GM23248 (cell line): ENCODE results near the gene CCM2. TPM values are rescaled to one million over a fixed set of nuclear protein-coding genes. Genes with fewer than 3 reads are reported as not detected.

Experiments used
- DNase-seq: peaks from one replicate; pipeline ENCODE4 v3.0.0-alpha.2; 2015
- H2AFZ ChIP-seq: fragments of 200-600 bp; sonication (generic); 2 replicates; pipeline ENCODE4 v1.6.1; 2016; ENCODE audit warnings: antibody characterized with exemption
- H3F3A ChIP-seq: fragments of 200-600 bp; sonication (generic); 2 replicates; pipeline ENCODE4 v1.6.1; 2016; ENCODE audit warnings: mild to moderate bottlenecking, antibody characterized with exemption, mixed run types; ENCODE audit not compliant: insufficient read depth
- H3K27ac ChIP-seq: fragments of 200-600 bp; sonication (generic); 2 replicates; pipeline ENCODE4 v1.5.1; 2016; ENCODE audit warnings: mild to moderate bottlenecking
- H3K27me3 ChIP-seq: fragments of 200-600 bp; sonication (generic); replicated peaks from 2 replicates; pipeline ENCODE4 v1.6.1; 2016; ENCODE audit warnings: mild to moderate bottlenecking; ENCODE audit not compliant: insufficient read depth
- H3K36me3 ChIP-seq: fragments of 200-600 bp; sonication (generic); 2 replicates; pipeline ENCODE4 v1.6.1; 2016; ENCODE audit warnings: low read depth, mild to moderate bottlenecking
- H3K4me1 ChIP-seq: fragments of 200-600 bp; sonication (generic); 2 replicates; pipeline ENCODE4 v1.6.1; 2016; ENCODE audit warnings: mild to moderate bottlenecking; ENCODE audit not compliant: insufficient read depth
- H3K4me2 ChIP-seq: fragments of 200-600 bp; sonication (generic); one replicate; pipeline ENCODE4 v1.6.1; 2016; ENCODE audit warnings: mild to moderate bottlenecking; ENCODE audit not compliant: unreplicated experiment
- H3K4me3 ChIP-seq: fragments of 200-600 bp; sonication (generic); 2 replicates; pipeline ENCODE4 v1.5.1; 2016; ENCODE audit warnings: mild to moderate bottlenecking
- H3K79me2 ChIP-seq: fragments of 200-600 bp; sonication (generic); 2 replicates; pipeline ENCODE4 v1.6.1; 2016; ENCODE audit warnings: mild to moderate bottlenecking; ENCODE audit not compliant: insufficient read depth
- H3K9ac ChIP-seq: fragments of 200-600 bp; sonication (generic); 2 replicates; pipeline ENCODE4 v1.6.1; 2016; ENCODE audit warnings: mild to moderate bottlenecking
- H3K9me2 ChIP-seq: fragments of 200-600 bp; sonication (generic); 2 replicates; pipeline ENCODE4 v1.6.1; 2016; ENCODE audit warnings: mixed run types, mild to moderate bottlenecking, moderate library complexity; ENCODE audit not compliant: insufficient read depth
- H3K9me3 ChIP-seq: fragments of 200-600 bp; sonication (generic); one replicate; pipeline ENCODE4 v1.6.1; 2017; ENCODE audit warnings: low read depth
- H4K20me1 ChIP-seq: fragments of 200-600 bp; sonication (generic); 2 replicates; pipeline ENCODE4 v1.6.0; 2016; ENCODE audit not compliant: insufficient read depth
- EZH2 ChIP-seq: fragments of 200-600 bp; sonication (generic); IDR thresholded peaks from 2 replicates; pipeline ENCODE4 v1.6.1; 2018; ENCODE audit warnings: antibody characterized with exemption, mild to moderate bottlenecking; ENCODE audit not compliant: insufficient read depth, poor library complexity, severe bottlenecking
- EZH2phosphoT487 ChIP-seq: fragments of 200-600 bp; sonication (generic); IDR thresholded peaks from 2 replicates; pipeline ENCODE4 v1.6.1; 2018; ENCODE audit warnings: antibody characterized with exemption, moderate library complexity, mild to moderate bottlenecking, low read depth; ENCODE audit not compliant: insufficient read depth
- WGBS, 2 experiments: methylation state at CpG; one replicate each; pipeline ENCODE4 v1.1.6; 2015 to 2017; ENCODE audit warnings: low lambda C conversion rate in 2 of 2, low coverage in 1 of 2; ENCODE audit errors: missing lambda C conversion rate in 2 of 2; 5-methylcytosine and 5-hydroxymethylcytosine counted together
- in situ Hi-C: fragments of 300-500 bp; cut with MboI; formaldehyde crosslinking; loops from 2 replicates; pipeline ENCODE4 v1.15.0; 2020
- polyA plus RNA-seq: library from polyadenylated mRNA; unstranded; fragments of >200 nt; fragmentation: Nextera tagmentation; extraction: Ambion mirVana; gene quantifications from 2 replicates; pipeline ENCODE4 v1.2.1, GENCODE V29; 2016
- total RNA-seq: library from RNA; depleted of rRNA; stranded (reverse); fragments of >200 nt; shearing (Covaris generic); gene quantifications from 2 replicates; pipeline ENCODE4 v1.2.3, GENCODE V29; 2014

Gene CCM2
- total and polyA plus RNA-seq, 2 experiments from 2014 or later: 63.8 to 69.3 TPM

DNA sequence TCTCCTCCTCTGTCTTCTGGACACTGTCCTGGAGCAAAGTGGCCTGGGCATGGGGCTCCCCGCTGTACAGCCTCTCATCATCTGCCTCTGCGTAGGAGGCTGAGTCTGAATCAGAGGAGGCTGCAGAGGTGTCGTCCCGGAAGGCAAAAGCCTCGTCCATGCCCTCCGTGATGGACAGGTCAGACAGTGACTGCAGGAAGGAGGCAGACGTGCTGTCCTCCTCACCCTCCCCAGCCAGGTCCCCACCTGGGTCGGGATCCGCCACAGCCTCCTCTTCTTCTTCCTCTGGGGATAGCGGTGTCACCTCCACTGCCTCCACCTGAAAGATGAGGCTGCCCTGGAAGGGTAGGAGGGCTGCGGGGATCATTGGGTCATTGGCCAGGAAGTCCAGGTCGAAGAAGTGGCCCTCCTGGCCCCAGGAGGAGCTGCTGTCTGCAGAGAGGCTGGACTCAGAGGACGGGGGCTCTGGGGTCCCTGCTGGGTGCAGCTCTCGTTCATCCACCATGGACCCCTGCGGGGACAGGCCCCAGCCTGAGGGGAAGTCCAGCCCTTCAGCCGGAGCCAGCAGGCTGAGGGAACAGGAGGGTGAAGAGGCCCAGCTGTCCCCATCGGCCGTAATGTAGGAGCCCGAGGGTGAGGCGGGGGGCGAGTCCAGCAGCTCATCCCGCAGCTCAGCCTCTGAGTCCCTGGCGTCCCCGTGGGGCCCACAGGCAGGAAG is 85.1 kb downstream of the CCM2 start:
- Histone ChIP-seq H3K9ac (no peak overlapping the region), H2AFZ (no peak overlapping the region), H4K20me1 (no peaks in the 10 kb centered on the region), H3K9me2 (no peaks in the 10 kb centered on the region), H3K9me3 (no peaks in the 10 kb centered on the region), H3K4me1 (no peaks in the 10 kb centered on the region), H3K4me2 (no peak overlapping the region), H3F3A (no peaks in the 10 kb centered on the region), H3K79me2 (no peaks in the 10 kb centered on the region), H3K4me3 (no peak overlapping the region), H3K27ac (no peak overlapping the region), H3K27me3 (no peaks in the 10 kb centered on the region), H3K36me3 (no peaks in the 10 kb centered on the region)
- TF ChIP-seq EZH2 (no peak), EZH2phosphoT487 (no peak)
- WGBS, 2 experiments: 79 to 80% methylated on average over 22 to 24 of the region's 24 CpGs
- DNase-seq: no peak
- in situ Hi-C loops: no loop called here

DNA sequence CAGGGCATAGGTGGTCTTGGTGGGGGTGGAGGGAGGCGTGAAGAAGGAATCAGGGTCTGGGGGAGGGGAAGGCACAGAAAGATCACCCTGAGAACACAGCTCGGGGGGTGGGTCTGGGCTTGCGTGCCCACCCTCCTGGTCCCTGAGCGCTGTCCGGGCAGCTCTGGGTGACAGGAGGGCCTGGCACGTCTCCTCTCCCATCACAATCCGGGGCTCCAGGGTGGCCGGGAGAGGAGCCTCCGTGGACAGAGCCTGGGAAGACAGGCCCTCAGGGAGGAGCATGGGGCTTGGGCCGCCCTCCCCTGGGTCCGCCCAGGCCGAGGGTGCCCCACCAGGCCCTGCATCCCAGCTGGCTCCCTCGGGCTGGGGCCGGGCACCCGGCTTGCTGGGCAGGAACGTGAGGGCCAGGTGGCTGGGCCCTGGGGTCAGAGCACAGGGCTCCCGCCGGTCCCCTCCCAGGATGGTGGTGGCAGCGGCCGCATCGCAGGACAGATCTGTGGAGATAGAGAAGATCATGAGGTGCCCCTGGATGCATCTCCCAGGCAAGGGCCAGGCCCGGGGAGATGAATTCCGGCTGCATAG is 85.7 kb downstream of the CCM2 start:
- H3K9me3 ChIP-seq: no peaks in the 10 kb centered on the region
- no peaks in the 10 kb centered on the region for H3K27me3 ChIP-seq
- H4K20me1 ChIP-seq: no peaks in the 10 kb centered on the region
- H3K4me1 ChIP-seq: no peaks in the 10 kb centered on the region
- H3F3A ChIP-seq: no peaks in the 10 kb centered on the region
- H3K4me3 ChIP-seq: no peak overlapping the region
- H3K9me2 ChIP-seq: no peaks in the 10 kb centered on the region
- no peak overlapping the region for H3K4me2 ChIP-seq
- DNase-seq: no peak
- H3K36me3 ChIP-seq: no peaks in the 10 kb centered on the region
- in situ Hi-C loops: no loop called here
- no peaks in the 10 kb centered on the region for H3K79me2 ChIP-seq
- no peak overlapping the region for H3K9ac ChIP-seq
- no peak overlapping the region for H2AFZ ChIP-seq
- 82 to 85% methylated on average over 17 to 22 of the region's 23 CpGs for WGBS, 2 experiments
- H3K27ac ChIP-seq: no peak overlapping the region
- no peak for TF ChIP-seq EZH2
- no peak for TF ChIP-seq EZH2phosphoT487

DNA sequence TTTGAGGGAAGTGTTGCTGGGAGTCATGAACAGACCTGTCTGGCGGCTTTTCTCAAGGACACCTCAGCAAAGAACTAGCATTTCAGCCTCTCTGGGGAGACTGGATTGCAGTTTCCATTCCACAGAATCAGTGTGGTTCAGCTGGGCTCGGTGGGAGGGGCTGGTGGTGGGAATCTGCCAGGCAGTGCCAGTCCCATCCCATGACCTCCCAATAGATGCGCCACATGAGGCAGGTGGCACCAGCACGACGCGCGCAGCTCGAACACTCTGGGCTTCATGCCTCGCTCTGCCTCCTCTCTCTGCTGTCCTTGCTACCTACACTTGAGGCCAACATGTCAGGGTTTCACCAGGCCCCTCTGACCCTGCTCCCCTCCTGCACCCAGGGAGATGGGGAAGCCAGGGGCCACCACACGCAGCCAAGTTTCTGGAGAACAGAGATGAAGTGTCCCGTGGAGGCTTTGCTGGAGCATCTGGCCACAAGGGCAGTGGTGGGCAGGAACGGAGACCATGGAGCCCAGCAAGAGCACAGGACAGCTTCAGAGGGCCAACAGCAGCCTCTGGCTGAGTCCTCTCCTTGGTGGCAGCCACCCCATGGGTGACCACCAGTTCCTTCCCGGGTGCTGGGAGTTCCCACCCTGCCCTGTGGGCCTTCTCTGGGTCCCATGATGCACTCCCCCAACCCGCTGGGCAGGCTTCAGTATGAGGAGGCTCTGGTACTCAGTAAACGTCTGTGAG is 86.5 kb downstream of the CCM2 start:
- H3K27me3 ChIP-seq: no peaks in the 10 kb centered on the region
- no peaks in the 10 kb centered on the region for H3K9me2 ChIP-seq
- no peaks in the 10 kb centered on the region for H4K20me1 ChIP-seq
- no peak overlapping the region for H3K4me2 ChIP-seq
- H3K9me3 ChIP-seq: no peaks in the 10 kb centered on the region
- no peaks in the 10 kb centered on the region for H3K36me3 ChIP-seq
- no peak overlapping the region for H2AFZ ChIP-seq
- whole genome bisulfite sequencing, 2 experiments: 84% methylated on average over 15 of the region's 15 CpGs
- H3F3A ChIP-seq: no peaks in the 10 kb centered on the region
- no peak overlapping the region for H3K9ac ChIP-seq
- no peak overlapping the region for H3K4me3 ChIP-seq
- no peak for DNase-seq
- H3K4me1 ChIP-seq: no peaks in the 10 kb centered on the region
- TF ChIP-seq EZH2phosphoT487 (no peak), EZH2 (no peak)
- H3K79me2 ChIP-seq: no peaks in the 10 kb centered on the region
- no peak overlapping the region for H3K27ac ChIP-seq
- in situ Hi-C loops: no loop called here

- no peaks in the 10 kb centered on the region for H3K9me2 ChIP-seq
- H3K27me3 ChIP-seq: no peaks in the 10 kb centered on the region
- WGBS, 2 experiments: 91 to 92% methylated on average over 6 of the region's 6 CpGs
- no peak overlapping the region for H2AFZ ChIP-seq
- no peak overlapping the region for H3K4me3 ChIP-seq
- H3K4me1 ChIP-seq: peaks cover 8% of the 10 kb centered on the region; the same call in 1 of the 2 replicates
- in situ Hi-C loops: no loop called here
- H3F3A ChIP-seq: peaks cover 8% of the 10 kb centered on the region
- no peak overlapping the region for H3K4me2 ChIP-seq
- H3K9me3 ChIP-seq: no peaks in the 10 kb centered on the region
- no peaks in the 10 kb centered on the region for H3K36me3 ChIP-seq
- no peak overlapping the region for H3K9ac ChIP-seq
- TF ChIP-seq EZH2: no peak
- no peak for TF ChIP-seq EZH2phosphoT487
- no peak for DNase-seq
- no peak overlapping the region for H3K27ac ChIP-seq
- H3K79me2 ChIP-seq: no peaks in the 10 kb centered on the region
- H4K20me1 ChIP-seq: no peaks in the 10 kb centered on the region
Observed at GRCh38 chr7:45087301-45088145, 87.5 kb downstream of the CCM2 start.
